OCI-M2 (cell line): Measurements from ENCODE around the gene ZNF273.
"Not testable (repeated sequence)": the region's sequence is repeated elsewhere in the genome, so short reads cannot be mapped to it uniquely, and the experiment has no call there.

Experiments used
- DNase-seq: peaks from one replicate; lab custom pipeline; 2025; ENCODE audit not compliant: unreplicated experiment; lab: John Stamatoyannopoulos, UW

ZNF273 gene

GRCh38 chr7:64944667-64945502 is 41.8 kb downstream of the ZNF273 start:
- not testable (repeated sequence) for DNase-seq

- DNase-seq, result no peak
Observed at GRCh38 chr7:64945503-64946175, 42.6 kb downstream of the ZNF273 start.

- no peak for DNase-seq
Observed at GRCh38 chr7:64946772-64947171, 43.7 kb downstream of the ZNF273 start.

GRCh38 chr7:64947252-64948000 is 44.4 kb downstream of the ZNF273 start:
- no peak for DNase-seq

GRCh38 chr7:64948774-64949173 is 45.7 kb downstream of the ZNF273 start:
- not testable (repeated sequence) for DNase-seq

GRCh38 chr7:64950673-64951072 is 47.6 kb downstream of the ZNF273 start:
- not testable (repeated sequence) for DNase-seq

- DNase-seq, result no peak
Observed at GRCh38 chr7:64951250-64951848, 48.3 kb downstream of the ZNF273 start.

GRCh38 chr7:64959072-64959747 is 56.1 kb downstream of the ZNF273 start:
- no peak for DNase-seq

GRCh38 chr7:64965594-64965993 is 62.5 kb downstream of the ZNF273 start:
- DNase-seq, result no peak

- DNase-seq, result no peak
Observed at GRCh38 chr7:64978497-64979203, 75.6 kb downstream of the ZNF273 start.
